Body of pancreas (tissue), 4 donors: ENCODE data around the gene BDKRB2.

Source experiments
- POLR2A ChIP-seq, 3 donors: fragments of 450-650 bp; IDR thresholded peaks; one replicate each; pipeline ENCODE4 v1.6.1; 2016; ENCODE audit warnings: antibody characterized with exemption in 3 of 3, mild to moderate bottlenecking in 2 of 3
- TF ChIP-seq, protein P1 (sequence below), 7 experiments: fragments of 450-650 bp in 4 of 7; fragments of 200-600 bp in 3 of 7; sonication (generic) in 3 of 7; IDR thresholded peaks; one replicate each; pipeline ENCODE4 v1.5.1; 2016 to 2019; ENCODE audit warnings: antibody characterized with exemption in 7 of 7

DNA sequence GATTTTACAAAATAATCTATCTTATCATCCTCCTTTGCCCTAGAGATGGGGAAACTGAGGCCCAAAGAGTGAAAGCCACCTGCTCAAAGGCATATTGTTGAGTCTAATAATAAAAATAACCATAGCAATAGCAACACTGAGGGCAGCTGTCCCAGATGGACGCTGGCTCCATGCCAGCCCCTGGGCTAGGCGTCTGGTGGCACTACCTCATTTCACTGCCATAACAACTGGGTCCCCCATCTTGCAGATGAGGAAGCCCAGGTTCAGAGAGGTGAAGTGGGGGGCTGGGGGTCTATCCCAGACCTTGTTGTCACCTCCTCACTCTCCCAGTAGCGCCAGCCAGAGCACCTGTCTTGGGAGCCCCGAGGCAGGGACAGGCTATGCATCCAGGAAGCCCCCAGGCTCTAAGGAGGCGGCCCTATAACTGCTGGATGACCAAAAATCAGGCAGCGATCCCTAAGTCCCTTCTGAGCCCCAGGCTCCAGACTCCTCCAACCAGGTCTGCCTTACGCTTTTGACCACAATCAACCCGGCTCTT, 12.8 kb downstream of the BDKRB2 start:
- TF ChIP-seq, protein P1, sequence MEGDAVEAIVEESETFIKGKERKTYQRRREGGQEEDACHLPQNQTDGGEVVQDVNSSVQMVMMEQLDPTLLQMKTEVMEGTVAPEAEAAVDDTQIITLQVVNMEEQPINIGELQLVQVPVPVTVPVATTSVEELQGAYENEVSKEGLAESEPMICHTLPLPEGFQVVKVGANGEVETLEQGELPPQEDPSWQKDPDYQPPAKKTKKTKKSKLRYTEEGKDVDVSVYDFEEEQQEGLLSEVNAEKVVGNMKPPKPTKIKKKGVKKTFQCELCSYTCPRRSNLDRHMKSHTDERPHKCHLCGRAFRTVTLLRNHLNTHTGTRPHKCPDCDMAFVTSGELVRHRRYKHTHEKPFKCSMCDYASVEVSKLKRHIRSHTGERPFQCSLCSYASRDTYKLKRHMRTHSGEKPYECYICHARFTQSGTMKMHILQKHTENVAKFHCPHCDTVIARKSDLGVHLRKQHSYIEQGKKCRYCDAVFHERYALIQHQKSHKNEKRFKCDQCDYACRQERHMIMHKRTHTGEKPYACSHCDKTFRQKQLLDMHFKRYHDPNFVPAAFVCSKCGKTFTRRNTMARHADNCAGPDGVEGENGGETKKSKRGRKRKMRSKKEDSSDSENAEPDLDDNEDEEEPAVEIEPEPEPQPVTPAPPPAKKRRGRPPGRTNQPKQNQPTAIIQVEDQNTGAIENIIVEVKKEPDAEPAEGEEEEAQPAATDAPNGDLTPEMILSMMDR (IDR thresholded peaks at IDR 0.05) = no peak
- TF ChIP-seq POLR2A (IDR thresholded peaks at IDR 0.05) = no peak
